ENCODE measurements around the gene ADNP2.

DNA sequence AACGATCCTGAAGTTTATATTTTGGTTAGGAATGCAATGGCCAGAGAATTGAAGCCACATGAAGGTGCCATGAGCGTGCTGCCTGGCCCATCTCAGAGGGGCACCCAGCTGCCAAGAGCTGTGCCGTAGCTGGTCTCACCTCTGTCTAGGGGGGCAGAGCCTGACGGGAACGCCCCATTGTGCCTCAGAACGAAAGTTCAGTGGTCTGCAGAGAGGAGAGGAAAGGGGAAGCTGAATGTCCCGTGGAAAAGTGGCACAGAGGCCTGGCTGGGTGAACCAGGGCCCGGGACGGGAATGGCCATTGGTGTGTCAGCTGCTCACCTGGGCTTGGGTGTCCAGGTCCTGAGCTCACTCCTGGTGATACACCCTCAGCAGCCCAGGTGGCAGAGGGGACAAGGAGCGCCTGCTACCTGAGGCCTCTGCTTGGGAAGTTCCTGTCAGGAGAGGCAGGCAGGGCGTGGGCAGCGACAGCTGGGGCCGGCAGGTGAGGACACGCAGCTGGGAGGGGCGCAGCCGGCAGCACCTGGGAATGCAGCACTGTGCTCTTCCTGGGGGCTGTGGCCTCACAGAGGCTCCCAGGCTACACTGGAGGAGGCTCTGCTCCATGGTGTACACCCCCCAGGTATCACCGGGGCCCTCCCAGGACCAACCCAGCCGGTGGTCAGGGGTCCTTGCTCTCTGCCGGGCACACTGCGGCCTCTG lies 70.9 kb downstream of the ADNP2 start:
- TF ChIP-seq, protein P1, sequence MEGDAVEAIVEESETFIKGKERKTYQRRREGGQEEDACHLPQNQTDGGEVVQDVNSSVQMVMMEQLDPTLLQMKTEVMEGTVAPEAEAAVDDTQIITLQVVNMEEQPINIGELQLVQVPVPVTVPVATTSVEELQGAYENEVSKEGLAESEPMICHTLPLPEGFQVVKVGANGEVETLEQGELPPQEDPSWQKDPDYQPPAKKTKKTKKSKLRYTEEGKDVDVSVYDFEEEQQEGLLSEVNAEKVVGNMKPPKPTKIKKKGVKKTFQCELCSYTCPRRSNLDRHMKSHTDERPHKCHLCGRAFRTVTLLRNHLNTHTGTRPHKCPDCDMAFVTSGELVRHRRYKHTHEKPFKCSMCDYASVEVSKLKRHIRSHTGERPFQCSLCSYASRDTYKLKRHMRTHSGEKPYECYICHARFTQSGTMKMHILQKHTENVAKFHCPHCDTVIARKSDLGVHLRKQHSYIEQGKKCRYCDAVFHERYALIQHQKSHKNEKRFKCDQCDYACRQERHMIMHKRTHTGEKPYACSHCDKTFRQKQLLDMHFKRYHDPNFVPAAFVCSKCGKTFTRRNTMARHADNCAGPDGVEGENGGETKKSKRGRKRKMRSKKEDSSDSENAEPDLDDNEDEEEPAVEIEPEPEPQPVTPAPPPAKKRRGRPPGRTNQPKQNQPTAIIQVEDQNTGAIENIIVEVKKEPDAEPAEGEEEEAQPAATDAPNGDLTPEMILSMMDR (IDR thresholded peaks at IDR 0.05; ENCODE audit: insufficient read depth, low read length): no peak
- TF ChIP-seq POLR2AphosphoS5 (IDR thresholded peaks at IDR 0.05; ENCODE audit: low read depth): no peak
- TF ChIP-seq, protein P2, sequence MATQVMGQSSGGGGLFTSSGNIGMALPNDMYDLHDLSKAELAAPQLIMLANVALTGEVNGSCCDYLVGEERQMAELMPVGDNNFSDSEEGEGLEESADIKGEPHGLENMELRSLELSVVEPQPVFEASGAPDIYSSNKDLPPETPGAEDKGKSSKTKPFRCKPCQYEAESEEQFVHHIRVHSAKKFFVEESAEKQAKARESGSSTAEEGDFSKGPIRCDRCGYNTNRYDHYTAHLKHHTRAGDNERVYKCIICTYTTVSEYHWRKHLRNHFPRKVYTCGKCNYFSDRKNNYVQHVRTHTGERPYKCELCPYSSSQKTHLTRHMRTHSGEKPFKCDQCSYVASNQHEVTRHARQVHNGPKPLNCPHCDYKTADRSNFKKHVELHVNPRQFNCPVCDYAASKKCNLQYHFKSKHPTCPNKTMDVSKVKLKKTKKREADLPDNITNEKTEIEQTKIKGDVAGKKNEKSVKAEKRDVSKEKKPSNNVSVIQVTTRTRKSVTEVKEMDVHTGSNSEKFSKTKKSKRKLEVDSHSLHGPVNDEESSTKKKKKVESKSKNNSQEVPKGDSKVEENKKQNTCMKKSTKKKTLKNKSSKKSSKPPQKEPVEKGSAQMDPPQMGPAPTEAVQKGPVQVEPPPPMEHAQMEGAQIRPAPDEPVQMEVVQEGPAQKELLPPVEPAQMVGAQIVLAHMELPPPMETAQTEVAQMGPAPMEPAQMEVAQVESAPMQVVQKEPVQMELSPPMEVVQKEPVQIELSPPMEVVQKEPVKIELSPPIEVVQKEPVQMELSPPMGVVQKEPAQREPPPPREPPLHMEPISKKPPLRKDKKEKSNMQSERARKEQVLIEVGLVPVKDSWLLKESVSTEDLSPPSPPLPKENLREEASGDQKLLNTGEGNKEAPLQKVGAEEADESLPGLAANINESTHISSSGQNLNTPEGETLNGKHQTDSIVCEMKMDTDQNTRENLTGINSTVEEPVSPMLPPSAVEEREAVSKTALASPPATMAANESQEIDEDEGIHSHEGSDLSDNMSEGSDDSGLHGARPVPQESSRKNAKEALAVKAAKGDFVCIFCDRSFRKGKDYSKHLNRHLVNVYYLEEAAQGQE (IDR thresholded peaks at IDR 0.05; ENCODE audit: insufficient replicate concordance, low read depth): no peak
- no peak for TF ChIP-seq SPI1 (IDR thresholded peaks at IDR 0.05; ENCODE audit: borderline replicate concordance, low read depth)
- TF ChIP-seq GABPA (IDR thresholded peaks at IDR 0.05; ENCODE audit: low read depth): no peak
